Esophagus muscularis mucosa (tissue), 4 donors: ENCODE measurements around the gene NFATC4. TPM values are rescaled to one million over a fixed set of nuclear protein-coding genes. Genes with fewer than 3 reads are reported as not detected.

ENCODE experiments used
- DNase-seq: peaks from one replicate; pipeline ENCODE4 v3.0.0-alpha.2; 2017; ENCODE audit errors: extremely low spot score
- H3K27ac ChIP-seq, 4 donors: fragments of 200-600 bp; sonication (generic); replicated peaks in 1 of 4; 1 replicate in 3 of 4; 2 replicates in 1 of 4; pipeline ENCODE4 v1.5.1; 2016 to 2019; ENCODE audit warnings: mild to moderate bottlenecking in 1 of 4
- H3K27me3 ChIP-seq, 4 donors: fragments of 200-600 bp; sonication (generic); one replicate each; pipeline versions ENCODE4 v1.5.1 to v1.6.0; 2016 to 2019
- H3K36me3 ChIP-seq, 4 donors: fragments of 200-600 bp; sonication (generic); one replicate each; pipeline ENCODE4 v1.5.1; 2016 to 2019
- H3K4me1 ChIP-seq, 4 donors: fragments of 200-600 bp; sonication (generic); one replicate each; pipeline ENCODE4 v1.5.1; 2016 to 2019
- H3K4me3 ChIP-seq, 4 donors: fragments of 200-600 bp; sonication (generic); 1 replicate in 2 of 4; 2 replicates in 2 of 4; pipeline ENCODE4 v1.5.1; 2016 to 2019; ENCODE audit warnings: mild to moderate bottlenecking in 4 of 4, moderate library complexity in 1 of 4
- H3K9me3 ChIP-seq, 4 donors: fragments of 200-600 bp; sonication (generic); 1 replicate in 3 of 4; 2 replicates in 1 of 4; pipeline ENCODE4 v1.5.1; 2016 to 2019
- EP300 ChIP-seq: sonication (generic); formaldehyde crosslinking; IDR thresholded peaks from one replicate; pipeline ENCODE4 v1.6.1; 2017; ENCODE audit warnings: antibody characterized with exemption
- POLR2A ChIP-seq: fragments of 450-650 bp; IDR thresholded peaks from one replicate; pipeline ENCODE4 v1.6.1; 2017; ENCODE audit warnings: antibody characterized with exemption, moderate library complexity, mild to moderate bottlenecking, low read depth
- POLR2AphosphoS5 ChIP-seq, 2 donors: sonication (generic); formaldehyde crosslinking; IDR thresholded peaks; one replicate each; pipeline ENCODE4 v1.6.1; 2017; ENCODE audit warnings: antibody characterized with exemption in 2 of 2
- WGBS: methylation state at CpG from one replicate; pipeline ENCODE4 v1.1.5; 2018; 5-methylcytosine and 5-hydroxymethylcytosine counted together
- intact Hi-C: fragments of 100-400 bp; cut with DNase I; formaldehyde crosslinking; loops from one replicate; pipeline ENCODE4 v1.15.1; 2023
- total RNA-seq, 4 donors: library from RNA; depleted of rRNA; stranded (reverse); fragments of >200 nt; gene quantifications; one replicate each; pipeline versions ENCODE4 v1.1.0 to v1.2.1, GENCODE V29; 2016
- TF ChIP-seq, protein P1 (sequence below), 3 experiments: fragments of 200-600 bp in 2 of 3; fragments of 450-650 bp in 1 of 3; sonication (generic) in 2 of 3; IDR thresholded peaks; one replicate each; pipeline ENCODE4 v1.5.1; 2017 to 2019; ENCODE audit warnings: antibody characterized with exemption in 3 of 3, mild to moderate bottlenecking in 2 of 3, moderate library complexity in 1 of 3

Gene NFATC4
- total RNA-seq, 4 donors from 2014 or later = 38.8 to 65.2 (median 48.3) TPM

DNA sequence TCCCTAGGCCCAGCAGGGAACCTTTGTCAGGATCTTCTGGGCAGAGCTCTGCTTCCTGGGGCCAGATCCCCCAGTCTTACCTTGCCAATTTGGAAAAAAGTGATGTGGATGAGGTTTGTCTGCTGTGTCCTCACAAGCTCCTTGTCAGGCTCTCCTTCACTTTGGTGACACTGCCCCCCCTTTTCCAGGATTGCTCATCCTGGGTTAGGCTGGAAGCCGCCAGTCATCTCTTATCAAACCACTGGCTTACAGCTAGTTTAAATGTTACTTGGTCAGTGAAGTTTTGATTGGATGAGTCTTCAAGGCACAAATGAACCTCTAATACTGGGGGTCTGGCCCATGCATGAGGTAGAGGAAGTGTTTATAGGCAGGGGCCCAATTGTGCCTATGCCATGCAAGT, 46.1 kb downstream of the NFATC4 start:
- H3K27me3 ChIP-seq = no peaks in the 10 kb centered on the region
- H3K36me3 ChIP-seq = peaks cover 8 to 66% (median 59%) of the 10 kb centered on the region in 4 donors
- 100% methylated on average over 1 of the region's 1 CpG for WGBS
- no peaks in the 10 kb centered on the region for H3K9me3 ChIP-seq
- TF ChIP-seq, protein P1, sequence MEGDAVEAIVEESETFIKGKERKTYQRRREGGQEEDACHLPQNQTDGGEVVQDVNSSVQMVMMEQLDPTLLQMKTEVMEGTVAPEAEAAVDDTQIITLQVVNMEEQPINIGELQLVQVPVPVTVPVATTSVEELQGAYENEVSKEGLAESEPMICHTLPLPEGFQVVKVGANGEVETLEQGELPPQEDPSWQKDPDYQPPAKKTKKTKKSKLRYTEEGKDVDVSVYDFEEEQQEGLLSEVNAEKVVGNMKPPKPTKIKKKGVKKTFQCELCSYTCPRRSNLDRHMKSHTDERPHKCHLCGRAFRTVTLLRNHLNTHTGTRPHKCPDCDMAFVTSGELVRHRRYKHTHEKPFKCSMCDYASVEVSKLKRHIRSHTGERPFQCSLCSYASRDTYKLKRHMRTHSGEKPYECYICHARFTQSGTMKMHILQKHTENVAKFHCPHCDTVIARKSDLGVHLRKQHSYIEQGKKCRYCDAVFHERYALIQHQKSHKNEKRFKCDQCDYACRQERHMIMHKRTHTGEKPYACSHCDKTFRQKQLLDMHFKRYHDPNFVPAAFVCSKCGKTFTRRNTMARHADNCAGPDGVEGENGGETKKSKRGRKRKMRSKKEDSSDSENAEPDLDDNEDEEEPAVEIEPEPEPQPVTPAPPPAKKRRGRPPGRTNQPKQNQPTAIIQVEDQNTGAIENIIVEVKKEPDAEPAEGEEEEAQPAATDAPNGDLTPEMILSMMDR (IDR thresholded peaks at IDR 0.05) = no peak
- TF ChIP-seq EP300 (no peak), POLR2A (no peak), POLR2AphosphoS5 (IDR thresholded peaks at IDR 0.05) (no peak)
- H3K4me1 ChIP-seq = peaks cover 6 to 14% (median 11%) of the 10 kb centered on the region in 4 donors
- no peak for DNase-seq
- no peak overlapping the region for H3K4me3 ChIP-seq
- no peak overlapping the region for H3K27ac ChIP-seq
- intact Hi-C loops = no loop called here

DNA sequence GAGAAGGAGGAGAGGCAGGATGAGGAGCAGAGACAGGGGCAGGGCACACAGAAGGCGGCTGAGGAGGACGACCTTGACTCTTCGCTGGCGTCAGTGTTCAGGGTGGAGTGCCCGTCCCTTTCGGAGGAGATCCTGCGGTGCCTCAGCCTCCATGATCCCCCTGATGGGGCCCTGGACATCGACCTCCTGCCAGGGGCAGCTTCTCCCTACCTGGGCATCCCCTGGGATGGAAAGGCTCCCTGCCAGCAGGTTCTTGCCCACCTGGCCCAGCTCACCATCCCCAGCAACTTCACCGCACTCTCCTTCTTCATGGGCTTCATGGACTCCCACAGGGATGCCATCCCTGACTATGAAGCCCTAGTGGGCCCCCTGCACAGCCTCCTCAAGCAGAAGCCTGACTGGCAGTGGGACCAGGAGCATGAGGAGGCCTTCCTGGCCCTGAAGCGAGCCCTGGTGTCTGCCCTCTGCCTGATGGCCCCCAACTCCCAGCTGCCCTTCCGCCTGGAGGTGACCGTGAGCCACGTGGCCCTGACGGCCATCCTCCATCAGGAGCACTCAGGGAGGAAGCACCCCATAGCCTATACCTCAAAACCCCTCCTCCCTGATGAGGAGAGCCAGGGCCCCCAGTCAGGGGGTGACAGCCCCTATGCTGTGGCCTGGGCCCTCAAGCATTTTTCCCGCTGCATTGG, 46.9 kb downstream of the NFATC4 start:
- TF ChIP-seq, protein P1 (IDR thresholded peaks at IDR 0.05) = no peak
- TF ChIP-seq POLR2A = no peak
- no peak for TF ChIP-seq POLR2AphosphoS5 (IDR thresholded peaks at IDR 0.05)
- no peak for TF ChIP-seq EP300
- Histone ChIP-seq H3K36me3 (peaks cover 8 to 58% (median 51%) of the 10 kb centered on the region in 4 donors), H3K27me3 (peaks cover 0 to 6% (median 0%) of the 10 kb centered on the region in 4 donors), H3K9me3 (no peaks in the 10 kb centered on the region), H3K27ac (no peak overlapping the region), H3K4me1 (peaks cover 8 to 17% (median 12%) of the 10 kb centered on the region in 4 donors), H3K4me3 (no peak overlapping the region)
- intact Hi-C loops = no loop called here
- WGBS = 87% methylated on average over 15 of the region's 15 CpGs
- DNase-seq = no peak

DNA sequence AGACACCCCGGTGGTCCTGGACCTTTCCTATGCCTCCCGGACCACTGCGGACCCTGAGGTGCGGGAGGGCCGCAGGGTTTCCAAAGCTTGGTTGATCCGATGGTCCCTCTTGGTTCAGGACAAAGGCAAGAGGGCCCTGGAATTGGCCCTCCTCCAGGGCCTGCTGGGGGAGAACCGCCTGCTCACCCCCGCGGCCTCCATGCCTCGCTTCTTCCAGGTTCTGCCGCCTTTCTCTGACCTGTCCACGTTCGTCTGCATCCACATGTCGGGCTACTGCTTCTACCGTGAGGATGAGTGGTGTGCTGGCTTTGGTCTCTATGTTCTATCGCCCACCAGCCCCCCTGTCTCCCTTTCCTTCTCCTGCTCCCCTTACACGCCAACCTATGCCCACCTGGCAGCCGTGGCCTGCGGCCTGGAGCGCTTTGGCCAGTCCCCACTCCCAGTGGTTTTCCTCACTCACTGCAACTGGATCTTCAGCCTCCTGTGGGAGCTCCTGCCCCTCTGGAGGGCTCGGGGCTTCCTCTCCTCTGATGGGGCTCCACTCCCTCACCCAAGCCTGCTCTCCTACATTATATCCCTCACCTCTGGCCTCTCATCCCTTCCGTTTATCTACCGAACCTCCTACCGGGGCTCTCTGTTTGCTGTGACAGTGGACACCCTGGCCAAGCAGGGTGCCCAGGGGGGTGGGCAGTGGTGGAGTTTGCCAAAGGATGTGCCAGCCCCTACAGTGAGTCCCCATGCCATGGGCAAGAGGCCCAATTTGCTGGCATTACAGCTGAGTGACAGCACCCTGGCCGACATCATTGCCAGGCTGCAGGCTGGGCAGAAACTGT, 47.7 kb downstream of the NFATC4 start:
- H3K27ac ChIP-seq = no peak overlapping the region
- 84% methylated on average over 25 of the region's 25 CpGs for WGBS
- no peak for TF ChIP-seq POLR2A
- no peak for TF ChIP-seq EP300
- TF ChIP-seq, protein P1 (IDR thresholded peaks at IDR 0.05) = no peak
- TF ChIP-seq POLR2AphosphoS5 (IDR thresholded peaks at IDR 0.05) = no peak
- intact Hi-C loops = no loop called here
- H3K9me3 ChIP-seq = no peaks in the 10 kb centered on the region
- peaks cover 0 to 14% (median 0%) of the 10 kb centered on the region in 4 donors for H3K27me3 ChIP-seq
- peaks cover 8 to 52% (median 45%) of the 10 kb centered on the region in 4 donors for H3K36me3 ChIP-seq
- peaks cover 8 to 17% (median 12%) of the 10 kb centered on the region in 4 donors for H3K4me1 ChIP-seq
- no peak for DNase-seq
- H3K4me3 ChIP-seq = no peak overlapping the region

DNA sequence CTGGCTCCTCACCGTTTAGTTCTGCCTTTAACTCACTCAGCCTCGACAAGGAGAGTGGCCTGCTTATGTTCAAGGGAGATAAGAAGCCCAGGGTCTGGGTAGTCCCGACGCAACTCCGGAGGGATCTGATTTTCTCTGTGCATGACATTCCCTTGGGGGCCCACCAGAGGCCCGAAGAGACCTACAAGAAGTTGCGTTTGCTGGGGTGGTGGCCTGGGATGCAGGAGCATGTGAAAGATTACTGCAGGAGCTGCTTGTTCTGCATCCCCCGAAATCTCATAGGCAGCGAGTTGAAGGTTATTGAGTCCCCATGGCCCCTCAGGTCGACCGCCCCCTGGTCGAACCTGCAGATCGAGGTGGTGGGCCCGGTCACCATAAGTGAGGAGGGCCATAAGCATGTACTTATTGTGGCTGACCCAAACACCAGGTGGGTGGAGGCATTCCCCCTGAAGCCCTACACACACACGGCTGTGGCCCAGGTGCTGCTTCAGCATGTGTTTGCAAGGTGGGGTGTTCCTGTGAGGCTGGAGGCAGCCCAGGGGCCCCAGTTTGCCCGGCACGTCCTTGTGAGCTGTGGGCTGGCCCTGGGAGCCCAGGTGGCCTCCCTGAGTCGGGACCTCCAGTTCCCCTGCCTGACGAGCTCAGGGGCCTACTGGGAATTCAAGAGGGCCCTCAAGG, 48.4 kb downstream of the NFATC4 start:
- Histone ChIP-seq H3K27ac (no peak overlapping the region), H3K4me3 (no peak overlapping the region), H3K36me3 (peaks cover 8 to 44% (median 38%) of the 10 kb centered on the region in 4 donors), H3K27me3 (peaks cover 0 to 15% (median 0%) of the 10 kb centered on the region in 4 donors), H3K4me1 (peaks cover 8 to 17% (median 12%) of the 10 kb centered on the region in 4 donors), H3K9me3 (no peaks in the 10 kb centered on the region)
- intact Hi-C loops = no loop called here
- 65% methylated on average over 6 of the region's 19 CpGs for WGBS
- DNase-seq = no peak
- TF ChIP-seq, protein P1 (IDR thresholded peaks at IDR 0.05) = no peak
- TF ChIP-seq EP300 = no peak
- no peak for TF ChIP-seq POLR2AphosphoS5 (IDR thresholded peaks at IDR 0.05)
- TF ChIP-seq POLR2A = no peak
